ENCODE data around the gene CTNNBL1.
"Not testable (repeated sequence)": the region's sequence is repeated elsewhere in the genome, so short reads cannot be mapped to it uniquely, and the experiment has no call there.

CTNNBL1 gene

DNA sequence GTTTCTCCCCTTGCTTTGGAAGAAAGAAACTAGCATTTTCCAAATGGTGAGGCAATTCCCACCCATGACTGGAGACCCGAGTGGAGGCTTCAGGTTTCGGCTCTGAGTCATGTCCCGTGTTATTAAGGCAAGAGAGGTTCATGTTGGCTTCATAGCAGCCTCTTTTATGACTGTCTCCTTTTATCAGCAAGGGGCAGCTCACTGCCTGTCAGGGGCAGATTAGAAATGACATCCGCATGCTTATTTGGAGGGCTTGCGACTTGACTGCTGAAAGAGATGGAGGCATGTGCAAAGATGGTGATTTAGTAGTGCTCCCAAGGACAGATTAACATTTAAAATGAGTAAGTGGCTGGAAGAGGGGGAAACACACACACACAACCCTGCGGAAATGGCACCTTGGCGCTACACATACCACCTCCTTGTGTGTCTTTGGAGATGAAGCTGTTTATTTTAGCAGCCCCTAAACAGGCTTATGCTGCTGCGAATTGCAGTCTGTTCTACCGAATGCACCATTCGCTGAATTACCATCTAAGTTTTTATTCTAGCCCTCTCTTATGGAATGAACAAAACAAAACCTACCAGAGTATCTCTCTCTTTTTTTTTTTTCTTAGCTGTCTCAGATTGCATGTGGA, 157.0 kb downstream of the CTNNBL1 start:
- Histone ChIP-seq H3K56ac (ENCODE audit: low read length) (no peak overlapping the region), H2AK5ac (ENCODE audit: low read length) (no peak overlapping the region), H4K8ac (ENCODE audit: low read depth, low read length) (no peak overlapping the region), H3K4me3 (ENCODE audit: low read length) (no peak overlapping the region), H2BK120ac (ENCODE audit: low read depth, low read length) (no peak overlapping the region), H3K36me3 (ENCODE audit: control insufficient read depth, insufficient read depth, low read length) (no peaks in the 10 kb centered on the region), H3K79me1 (ENCODE audit: low read length) (no peaks in the 10 kb centered on the region), H3K27ac (ENCODE audit: low read depth, low read length) (no peak overlapping the region), H2BK5ac (ENCODE audit: low read length) (no peak overlapping the region), H3K23ac (ENCODE audit: low read length) (no peak overlapping the region), H3K4ac (ENCODE audit: low read depth, low read length) (no peak overlapping the region), H3K18ac (ENCODE audit: low read length) (no peak overlapping the region), H3K4me2 (ENCODE audit: low read length) (no peak overlapping the region), H3K9ac (ENCODE audit: low read length) (no peak overlapping the region), H4K5ac (ENCODE audit: low read length) (no peak overlapping the region), H3K4me1 (ENCODE audit: control insufficient read depth, low read depth, low read length) (peaks cover 4% of the 10 kb centered on the region), H3K27me3 (ENCODE audit: insufficient read depth, low read length, poor library complexity) (no peaks in the 10 kb centered on the region), H3K79me2 (ENCODE audit: control insufficient read depth, insufficient read depth, low read length) (no peaks in the 10 kb centered on the region), H2BK15ac (replicated peaks; ENCODE audit: low read depth) (no peak overlapping the region)
- WGBS (ENCODE audit: extremely low coverage, insufficient coverage, low lambda C conversion rate): no CpG with 5 or more reads among the region's 10 CpGs
- no peak for DNase-seq

DNA sequence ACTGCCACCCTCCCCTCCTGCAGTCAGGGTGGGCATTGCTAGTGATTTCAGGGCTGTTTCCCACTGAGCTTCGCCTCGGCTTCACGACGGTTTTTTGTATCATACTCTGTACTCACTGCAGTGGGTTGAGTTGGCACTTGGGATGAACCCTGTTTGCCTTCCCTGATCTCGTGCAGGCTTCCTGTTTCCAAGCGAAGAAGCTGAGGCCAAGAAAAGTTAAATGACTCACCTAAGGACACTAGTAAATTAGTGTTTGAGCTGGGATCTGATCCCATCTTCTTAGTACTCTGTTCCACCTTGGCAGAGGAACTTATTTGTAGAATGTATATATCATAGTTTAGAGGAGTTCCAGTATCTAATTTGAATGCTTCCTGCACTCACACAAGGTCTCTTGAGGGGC, 158.8 kb downstream of the CTNNBL1 start:
- Histone ChIP-seq H3K4me1 (ENCODE audit: control insufficient read depth, low read depth, low read length) (peaks cover 6% of the 10 kb centered on the region), H3K4ac (ENCODE audit: low read depth, low read length) (no peak overlapping the region), H3K56ac (ENCODE audit: low read length) (no peak overlapping the region), H2BK5ac (ENCODE audit: low read length) (no peak overlapping the region), H3K18ac (ENCODE audit: low read length) (no peak overlapping the region), H3K4me3 (ENCODE audit: low read length) (no peak overlapping the region), H4K5ac (ENCODE audit: low read length) (no peak overlapping the region), H3K4me2 (ENCODE audit: low read length) (no peak overlapping the region), H3K36me3 (ENCODE audit: control insufficient read depth, insufficient read depth, low read length) (no peaks in the 10 kb centered on the region), H3K79me2 (ENCODE audit: control insufficient read depth, insufficient read depth, low read length) (no peaks in the 10 kb centered on the region), H2AK5ac (ENCODE audit: low read length) (no peak overlapping the region), H3K27me3 (ENCODE audit: insufficient read depth, low read length, poor library complexity) (no peaks in the 10 kb centered on the region), H3K79me1 (ENCODE audit: low read length) (no peaks in the 10 kb centered on the region), H2BK15ac (replicated peaks; ENCODE audit: low read depth) (no peak overlapping the region), H3K23ac (ENCODE audit: low read length) (no peak overlapping the region), H3K27ac (ENCODE audit: low read depth, low read length) (no peak overlapping the region), H2BK120ac (ENCODE audit: low read depth, low read length) (no peak overlapping the region), H3K9ac (ENCODE audit: low read length) (no peak overlapping the region), H4K8ac (ENCODE audit: low read depth, low read length) (no peak overlapping the region)
- DNase-seq: no peak
- WGBS (ENCODE audit: extremely low coverage, insufficient coverage, low lambda C conversion rate): no CpG with 5 or more reads among the region's 6 CpGs

DNA sequence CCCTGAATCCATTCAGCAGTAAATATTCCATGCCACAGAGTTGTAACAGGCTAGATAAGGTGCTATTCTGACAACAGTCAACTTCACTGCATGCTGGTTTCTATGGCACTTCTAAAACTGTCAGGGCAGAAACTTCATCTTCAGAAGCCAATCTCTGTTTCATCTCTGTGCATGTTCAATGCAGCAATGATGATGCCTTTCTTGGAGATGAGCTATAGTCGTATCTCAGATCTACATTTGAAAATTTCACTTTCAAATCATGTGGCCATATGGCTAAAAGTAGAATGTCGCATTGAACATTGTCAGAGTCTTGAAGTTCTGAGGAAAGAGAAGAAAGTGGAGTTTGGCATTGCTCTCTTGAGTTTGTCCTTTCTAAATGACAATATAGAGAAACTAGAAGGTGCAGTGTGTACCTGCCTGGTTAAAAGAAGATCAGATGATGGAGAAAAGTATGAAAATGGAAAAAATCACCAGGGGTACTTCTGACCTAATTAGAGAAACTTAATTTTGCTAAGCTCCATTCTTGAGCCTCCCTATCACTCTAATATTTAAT, 160.1 kb downstream of the CTNNBL1 start:
- Histone ChIP-seq H4K5ac (ENCODE audit: low read length) (no peak overlapping the region), H2BK120ac (ENCODE audit: low read depth, low read length) (no peak overlapping the region), H2AK5ac (ENCODE audit: low read length) (no peak overlapping the region), H2BK5ac (ENCODE audit: low read length) (no peak overlapping the region), H2BK15ac (replicated peaks; ENCODE audit: low read depth) (no peak overlapping the region), H4K8ac (ENCODE audit: low read depth, low read length) (no peak overlapping the region), H3K23ac (ENCODE audit: low read length) (no peak overlapping the region), H3K4me3 (ENCODE audit: low read length) (no peak overlapping the region), H3K27me3 (ENCODE audit: insufficient read depth, low read length, poor library complexity) (no peaks in the 10 kb centered on the region), H3K4me2 (ENCODE audit: low read length) (no peak overlapping the region), H3K56ac (ENCODE audit: low read length) (no peak overlapping the region), H3K79me1 (ENCODE audit: low read length) (no peaks in the 10 kb centered on the region), H3K9ac (ENCODE audit: low read length) (no peak overlapping the region), H3K4me1 (ENCODE audit: control insufficient read depth, low read depth, low read length) (peaks cover 10% of the 10 kb centered on the region), H3K79me2 (ENCODE audit: control insufficient read depth, insufficient read depth, low read length) (no peaks in the 10 kb centered on the region), H3K4ac (ENCODE audit: low read depth, low read length) (no peak overlapping the region), H3K27ac (ENCODE audit: low read depth, low read length) (no peak overlapping the region), H3K18ac (ENCODE audit: low read length) (no peak overlapping the region), H3K36me3 (ENCODE audit: control insufficient read depth, insufficient read depth, low read length) (no peaks in the 10 kb centered on the region)
- no peak for DNase-seq
- WGBS (ENCODE audit: extremely low coverage, insufficient coverage, low lambda C conversion rate): no CpG with 5 or more reads among the region's 2 CpGs

DNA sequence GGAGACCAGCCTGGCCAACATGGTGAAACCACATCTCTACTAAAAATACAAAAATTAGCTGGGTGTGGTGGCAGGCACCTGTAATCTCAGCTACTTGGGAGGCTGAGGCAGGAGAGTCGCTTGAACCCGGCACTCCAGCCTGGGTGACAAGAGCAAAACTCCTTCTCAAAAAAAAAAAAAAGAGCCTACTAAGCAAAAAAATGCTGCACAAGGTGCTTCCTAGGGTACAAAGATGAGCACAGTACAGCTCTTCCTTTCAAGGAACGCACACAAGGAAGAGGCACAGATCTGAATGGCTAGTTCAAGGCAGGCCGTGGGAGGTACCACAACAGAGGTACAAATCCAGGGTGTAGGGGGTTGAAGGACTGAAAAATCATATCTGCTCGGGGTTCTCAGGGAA, 162.2 kb downstream of the CTNNBL1 start:
- not testable (repeated sequence) for H3K4me3 ChIP-seq (ENCODE audit: low read length); DNase-seq; H3K4ac ChIP-seq (ENCODE audit: low read depth, low read length); H3K18ac ChIP-seq (ENCODE audit: low read length); H2AK5ac ChIP-seq (ENCODE audit: low read length); H2BK5ac ChIP-seq (ENCODE audit: low read length); H3K79me2 ChIP-seq (ENCODE audit: control insufficient read depth, insufficient read depth, low read length); H3K27ac ChIP-seq (ENCODE audit: low read depth, low read length); H2BK120ac ChIP-seq (ENCODE audit: low read depth, low read length); H3K79me1 ChIP-seq (ENCODE audit: low read length); H3K9ac ChIP-seq (ENCODE audit: low read length); H3K4me2 ChIP-seq (ENCODE audit: low read length); H3K4me1 ChIP-seq (ENCODE audit: control insufficient read depth, low read depth, low read length); H3K56ac ChIP-seq (ENCODE audit: low read length); H4K5ac ChIP-seq (ENCODE audit: low read length); H4K8ac ChIP-seq (ENCODE audit: low read depth, low read length); H2BK15ac ChIP-seq (replicated peaks; ENCODE audit: low read depth); H3K23ac ChIP-seq (ENCODE audit: low read length); H3K27me3 ChIP-seq (ENCODE audit: insufficient read depth, low read length, poor library complexity); H3K36me3 ChIP-seq (ENCODE audit: control insufficient read depth, insufficient read depth, low read length)
- WGBS (ENCODE audit: extremely low coverage, insufficient coverage, low lambda C conversion rate): no CpG with 5 or more reads among the region's 5 CpGs

DNA sequence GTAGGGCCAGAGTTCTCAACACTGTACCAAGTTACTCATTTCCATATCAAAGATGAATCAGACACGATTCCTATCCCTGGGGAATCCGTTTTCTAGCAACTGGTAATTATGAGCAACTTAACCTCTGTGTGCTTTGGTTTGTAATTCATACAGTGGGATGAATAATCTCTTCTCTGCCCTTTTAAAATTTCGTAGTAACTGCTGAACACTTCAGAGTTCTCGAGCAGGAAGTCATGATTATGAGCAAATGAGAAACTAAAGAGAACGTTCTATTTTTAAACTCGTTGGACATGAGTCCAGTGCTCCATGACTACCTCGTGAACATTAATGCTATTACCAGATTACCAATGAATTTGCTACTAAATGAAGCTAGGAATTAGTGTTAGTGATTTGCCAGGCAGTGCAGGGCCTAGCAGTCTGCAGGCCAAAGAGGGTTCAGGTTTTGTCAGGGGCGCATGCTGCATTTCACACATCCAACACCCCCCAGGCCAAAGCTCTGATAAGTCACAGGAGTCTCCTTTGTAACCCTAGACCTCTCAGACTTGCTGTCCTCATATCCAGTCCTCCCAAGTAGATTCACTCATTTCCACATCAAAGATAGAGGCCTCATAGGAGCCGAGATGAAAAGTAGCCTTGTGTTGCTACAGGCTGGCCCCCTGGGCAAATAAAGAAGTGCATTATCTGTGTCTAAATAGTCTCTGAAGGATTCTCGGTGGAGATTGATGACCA, 163.3 kb downstream of the CTNNBL1 start:
- H3K36me3 ChIP-seq (ENCODE audit: control insufficient read depth, insufficient read depth, low read length): no peaks in the 10 kb centered on the region

More for the DNA sequence above, 163.3 kb downstream of the CTNNBL1 start:
- peak; percentile 37 for DNase-seq
- Histone ChIP-seq H2BK5ac (ENCODE audit: low read length) (no peak overlapping the region), H3K23ac (ENCODE audit: low read length) (no peak overlapping the region), H4K5ac (ENCODE audit: low read length) (no peak overlapping the region), H3K9ac (ENCODE audit: low read length) (no peak overlapping the region), H3K4ac (ENCODE audit: low read depth, low read length) (no peak overlapping the region), H3K27ac (ENCODE audit: low read depth, low read length) (no peak overlapping the region), H3K56ac (ENCODE audit: low read length) (no peak overlapping the region), H3K4me3 (ENCODE audit: low read length) (no peak overlapping the region), H2BK120ac (ENCODE audit: low read depth, low read length) (no peak overlapping the region), H2BK15ac (replicated peaks; ENCODE audit: low read depth) (no peak overlapping the region), H3K79me2 (ENCODE audit: control insufficient read depth, insufficient read depth, low read length) (no peaks in the 10 kb centered on the region), H3K18ac (ENCODE audit: low read length) (no peak overlapping the region), H3K27me3 (ENCODE audit: insufficient read depth, low read length, poor library complexity) (no peaks in the 10 kb centered on the region), H4K8ac (ENCODE audit: low read depth, low read length) (no peak overlapping the region), H3K4me1 (ENCODE audit: control insufficient read depth, low read depth, low read length) (peaks cover 10% of the 10 kb centered on the region), H3K4me2 (ENCODE audit: low read length) (no peak overlapping the region), H3K79me1 (ENCODE audit: low read length) (no peaks in the 10 kb centered on the region), H2AK5ac (ENCODE audit: low read length) (no peak overlapping the region)
- no CpG with 5 or more reads among the region's 10 CpGs for WGBS (ENCODE audit: extremely low coverage, insufficient coverage, low lambda C conversion rate)
